ENCODE results near the gene ERICH2.

The ERICH2 gene

DNA sequence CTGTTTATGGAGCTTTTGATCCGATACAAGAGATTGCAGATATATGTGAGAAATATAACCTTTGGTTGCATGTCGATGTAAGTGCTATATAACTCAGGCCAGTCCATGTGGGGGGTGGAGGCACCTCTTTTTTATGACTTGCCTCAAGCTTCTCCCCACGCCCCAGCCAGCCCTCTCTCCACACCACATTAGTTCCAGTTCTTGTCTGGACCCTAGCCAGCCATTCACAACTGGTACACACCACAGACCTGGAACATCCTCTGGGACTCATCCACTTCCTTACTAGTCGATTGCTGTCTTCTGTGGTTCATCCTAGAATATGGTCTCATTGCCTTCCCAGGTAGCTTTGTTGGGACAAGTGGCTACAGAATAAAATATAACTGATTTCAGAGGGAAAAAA, 77.5 kb downstream of the ERICH2 start:
- H3K9ac ChIP-seq, result no peak overlapping the region
- H3K36me3 ChIP-seq (ENCODE audit: insufficient read depth), result no peaks in the 10 kb centered on the region
- TF ChIP-seq, protein P1, sequence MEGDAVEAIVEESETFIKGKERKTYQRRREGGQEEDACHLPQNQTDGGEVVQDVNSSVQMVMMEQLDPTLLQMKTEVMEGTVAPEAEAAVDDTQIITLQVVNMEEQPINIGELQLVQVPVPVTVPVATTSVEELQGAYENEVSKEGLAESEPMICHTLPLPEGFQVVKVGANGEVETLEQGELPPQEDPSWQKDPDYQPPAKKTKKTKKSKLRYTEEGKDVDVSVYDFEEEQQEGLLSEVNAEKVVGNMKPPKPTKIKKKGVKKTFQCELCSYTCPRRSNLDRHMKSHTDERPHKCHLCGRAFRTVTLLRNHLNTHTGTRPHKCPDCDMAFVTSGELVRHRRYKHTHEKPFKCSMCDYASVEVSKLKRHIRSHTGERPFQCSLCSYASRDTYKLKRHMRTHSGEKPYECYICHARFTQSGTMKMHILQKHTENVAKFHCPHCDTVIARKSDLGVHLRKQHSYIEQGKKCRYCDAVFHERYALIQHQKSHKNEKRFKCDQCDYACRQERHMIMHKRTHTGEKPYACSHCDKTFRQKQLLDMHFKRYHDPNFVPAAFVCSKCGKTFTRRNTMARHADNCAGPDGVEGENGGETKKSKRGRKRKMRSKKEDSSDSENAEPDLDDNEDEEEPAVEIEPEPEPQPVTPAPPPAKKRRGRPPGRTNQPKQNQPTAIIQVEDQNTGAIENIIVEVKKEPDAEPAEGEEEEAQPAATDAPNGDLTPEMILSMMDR (conservative IDR thresholded peaks at IDR 0.05; ENCODE audit: low read depth, low read length), result no peak
- no peak overlapping the region for H3K4me3 ChIP-seq (IDR thresholded peaks at IDR 0.05; ENCODE audit: insufficient read depth, low read depth, low read length)
- no peaks in the 10 kb centered on the region for H3K79me2 ChIP-seq (ENCODE audit: insufficient read depth, low read depth)
- H4K20me1 ChIP-seq (ENCODE audit: insufficient read depth), result no peaks in the 10 kb centered on the region
- no peaks in the 10 kb centered on the region for H3K27me3 ChIP-seq (ENCODE audit: insufficient read depth, low read depth)
- H3K4me1 ChIP-seq (ENCODE audit: low read depth, poor library complexity, severe bottlenecking), result no peaks in the 10 kb centered on the region
- H3K4me2 ChIP-seq, result no peak overlapping the region
- H3K27ac ChIP-seq, result no peak overlapping the region
- no peak overlapping the region for H2AFZ ChIP-seq (ENCODE audit: low read depth)
